Measurements from ENCODE around the gene IL25. TPM values are rescaled to one million over a fixed set of nuclear protein-coding genes. Genes with fewer than 3 reads are reported as not detected.

Gene IL25
- total and polyA plus RNA-seq, 2 of the 8 experiments (the other 6 are each of a cell fraction or from before 2014, with no cell fraction given): not detected

DNA sequence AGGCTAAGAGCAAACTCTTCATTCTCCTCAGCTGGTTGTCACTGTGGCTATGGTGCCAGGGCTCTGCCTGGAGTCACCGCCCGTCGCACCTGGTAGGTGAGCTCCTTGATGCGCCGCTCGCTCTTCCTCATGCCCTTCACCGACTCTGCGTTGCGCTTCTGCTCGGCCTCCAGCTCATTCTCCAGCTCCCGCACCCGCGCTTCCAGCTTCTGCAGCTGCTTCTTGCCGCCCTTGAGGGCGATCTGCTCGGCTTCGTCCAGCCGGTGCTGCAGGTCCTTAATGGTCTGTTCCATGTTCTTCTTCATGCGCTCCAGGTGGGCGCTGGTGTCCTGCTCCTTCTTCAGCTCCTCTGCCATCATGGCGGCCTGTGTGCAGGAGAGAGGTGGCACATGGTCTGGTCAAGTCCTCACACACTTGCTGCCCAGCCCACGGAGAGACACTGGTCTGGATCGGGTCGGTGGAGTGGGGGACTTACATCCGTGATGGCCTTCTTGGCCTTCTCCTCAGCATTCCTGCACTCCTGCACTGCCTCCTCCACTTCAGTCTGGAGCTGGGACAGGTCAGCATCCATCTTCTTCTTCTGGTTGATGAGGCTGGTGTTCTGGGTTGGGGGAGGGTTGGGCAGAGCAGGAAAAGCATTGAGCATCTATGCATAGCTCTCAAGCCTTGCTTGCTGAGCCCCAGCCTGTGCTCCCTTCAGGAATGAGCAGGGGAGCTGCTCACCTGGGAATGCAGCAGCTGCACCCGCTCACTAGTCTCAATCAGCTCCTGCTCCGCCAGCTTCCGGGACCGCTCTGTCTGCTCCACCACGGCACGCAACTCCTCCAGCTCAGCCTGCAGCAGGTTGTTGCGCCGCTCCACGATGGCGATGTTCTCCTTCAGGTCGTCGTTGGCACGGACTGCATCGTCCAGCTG, 42.6 kb downstream of the IL25 start:
- H3K18ac ChIP-seq (ENCODE audit: extremely low read depth, low read length): no peak overlapping the region
- no peak overlapping the region for H3K14ac ChIP-seq (ENCODE audit: insufficient read length)
- H2AFZ ChIP-seq (ENCODE audit: low read length): no peak overlapping the region
- DNase-seq (ENCODE audit: low read depth in 1 of 2, low spot score in 2 of 2) (no peak), FAIRE-seq (no peak)
- H3K79me2 ChIP-seq (ENCODE audit: control insufficient read depth in 1 of 2, insufficient read depth in 2 of 2, low read length in 2 of 2): no peaks in the 10 kb centered on the region
- no peak overlapping the region for H2AK5ac ChIP-seq (ENCODE audit: low read depth, low read length)
- no peaks in the 10 kb centered on the region; a peak in 1 of 7 replicates for H3K4me1 ChIP-seq (replicated peaks in 1 of 4; ENCODE audit: control insufficient read depth in 3 of 4, insufficient read depth in 4 of 4, low read length in 3 of 4)
- H3K9ac ChIP-seq (replicated peaks in 1 of 4; ENCODE audit: extremely low read depth in 1 of 4, low read depth in 3 of 4, low read length in 3 of 4): no peak overlapping the region
- H4K20me1 ChIP-seq (replicated peaks in 1 of 2; ENCODE audit: control insufficient read depth in 1 of 2, insufficient read depth in 2 of 2, low read length in 2 of 2): no peaks in the 10 kb centered on the region
- H3K4me3 ChIP-seq (ENCODE audit: extremely low read depth in 1 of 4, insufficient read depth in 2 of 4, low read depth in 3 of 4, low read length in 4 of 4): no peak overlapping the region
- H3K4me2 ChIP-seq (ENCODE audit: insufficient read depth in 1 of 2, low read depth in 2 of 2, low read length in 2 of 2): no peak overlapping the region
- no peak overlapping the region for H3K23ac ChIP-seq (ENCODE audit: insufficient read length)
- H2BK20ac ChIP-seq (ENCODE audit: low read length): no peak overlapping the region
- H2BK12ac ChIP-seq (ENCODE audit: low read depth, low read length): no peak overlapping the region
- no peaks in the 10 kb centered on the region for H3K9me3 ChIP-seq (ENCODE audit: insufficient read depth in 2 of 2, low read depth in 1 of 2, low read length in 1 of 2)
- no peak overlapping the region for H3K27ac ChIP-seq (ENCODE audit: low read depth, low read length)
- no peak overlapping the region for H4K5ac ChIP-seq (ENCODE audit: insufficient read length, low read depth, low read length)
- H3K27me3 ChIP-seq (replicated peaks in 1 of 4; ENCODE audit: control insufficient read depth in 3 of 4, extremely low read depth in 1 of 4, insufficient read depth in 3 of 4, low read length in 3 of 4): no peaks in the 10 kb centered on the region
- no peak overlapping the region for H3K4ac ChIP-seq (replicated peaks; ENCODE audit: insufficient read length, low read depth, low read length)
- H2BK5ac ChIP-seq (ENCODE audit: low read depth, low read length): no peak overlapping the region
- no peak overlapping the region for H4K8ac ChIP-seq (ENCODE audit: extremely low read depth, insufficient read depth, low read length)
- no peak overlapping the region for H2BK120ac ChIP-seq (replicated peaks; ENCODE audit: low read depth, low read length)
- POLR2A ChIA-PET (ENCODE audit: partially characterized antibody): interaction anchor here (0.6 to 1.3 kb wide), 2 partner anchors 10 to 135 kb away, joined by 3 read pairs; no protein-coding TSS in a partner anchor
- WGBS, 2 experiments (ENCODE audit: extremely low coverage in 1 of 2, insufficient coverage in 1 of 2, insufficient read length in 1 of 2, insufficient replicate concordance in 2 of 2, low coverage in 1 of 2, low lambda C conversion rate in 2 of 2, missing lambda C conversion rate in 1 of 2): 92% methylated on average over 32 of the region's 39 CpGs; no CpG with 5 or more reads in 1 of the 2 experiments
- no peaks in the 10 kb centered on the region for H3K23me2 ChIP-seq (ENCODE audit: low read depth, low read length)
- no peak overlapping the region for H4K91ac ChIP-seq (replicated peaks; ENCODE audit: insufficient read length, low read length)
- H3K79me1 ChIP-seq (ENCODE audit: low read depth, low read length): no peaks in the 10 kb centered on the region
- H3K56ac ChIP-seq (replicated peaks; ENCODE audit: insufficient read length, low read depth, low read length): no peak overlapping the region
- H3K36me3 ChIP-seq (ENCODE audit: control insufficient read depth in 2 of 4, insufficient read depth in 4 of 4, low read length in 3 of 4): no peaks in the 10 kb centered on the region
- H2BK15ac ChIP-seq (ENCODE audit: low read length): no peak overlapping the region
- CTCF ChIA-PET (ENCODE audit: partially characterized antibody): interaction anchor here (0.9 to 2.5 kb wide), 9 partner anchors 10 to 70 kb away, joined by 3 to 8 read pairs (median 4); no protein-coding TSS in a partner anchor
- TF ChIP-seq GTF2F1 (IDR thresholded peaks at IDR 0.05; ENCODE audit: borderline replicate concordance, low read depth, low read length) (no peak), TAF7 (optimal IDR thresholded peaks at IDR 0.05; ENCODE audit: borderline replicate concordance, low read depth, low read length) (no peak), SP2 (IDR thresholded peaks at IDR 0.05; ENCODE audit: low read length) (no peak), SIN3A (conservative IDR thresholded peaks at IDR 0.05 in 1 of 2, IDR thresholded peaks at IDR 0.05 in 1 of 2; ENCODE audit: low read depth in 1 of 2, low read length in 2 of 2) (no peak), CTBP2 (IDR thresholded peaks at IDR 0.05; ENCODE audit: borderline replicate concordance, insufficient read depth, insufficient read length, low read length) (no peak), CHD2 (IDR thresholded peaks at IDR 0.05; ENCODE audit: low read length) (no peak), TCF12 (IDR thresholded peaks at IDR 0.05; ENCODE audit: low read depth, low read length) (no peak), POU5F1 (IDR thresholded peaks at IDR 0.05; ENCODE audit: low read depth, low read length) (no peak), FOSL1 (IDR thresholded peaks at IDR 0.05; ENCODE audit: insufficient read depth, low read depth, low read length) (no peak), YY1 (IDR thresholded peaks at IDR 0.05; ENCODE audit: low read depth, low read length) (no peak), CBX8 (IDR thresholded peaks at IDR 0.05; ENCODE audit: borderline replicate concordance, low read depth, low read length) (no peak), POLR2AphosphoS5 (IDR thresholded peaks at IDR 0.05; ENCODE audit: low read depth, low read length) (no peak)

Data from H1 (cell line).